GM12892 (cell line): ENCODE results near the gene OAF. TPM values are rescaled to one million over a fixed set of nuclear protein-coding genes. Genes with fewer than 3 reads are reported as not detected.

ENCODE experiments used
- DNase-seq: peaks from one replicate; pipeline ENCODE4 v3.0.0; 2011; ENCODE audit not compliant: insufficient read length
- FAIRE-seq: peaks from 2 replicates; lab custom pipeline; 2011; peaks lifted over from hg19 to GRCh38; lab: Jason Lieb, UNC
- POLR2A ChIP-seq: IDR thresholded peaks from 2 replicates; pipeline ENCODE4 v1.6.1; 2011; ENCODE audit warnings: low read depth, low read length, control low read depth
- POLR2AphosphoS5 ChIP-seq: IDR thresholded peaks from 2 replicates; pipeline ENCODE4 v1.6.1; 2011; ENCODE audit warnings: low read depth, low read length, control low read depth
- TAF1 ChIP-seq: IDR thresholded peaks from 2 replicates; pipeline ENCODE4 v1.6.1; 2011; ENCODE audit warnings: low read depth, mild to moderate bottlenecking, control low read depth, low read length, borderline replicate concordance
- polyA plus RNA-seq: library from polyadenylated mRNA; unstranded; fragments of >200 nt; gene quantifications from one replicate; pipeline ENCODE4 v1.2.1, GENCODE V29; 2012; ENCODE audit warnings: missing spikeins, inconsistent platforms; ENCODE audit not compliant: missing spikeins

OAF gene
- polyA plus RNA-seq: 0.61 TPM

DNA sequence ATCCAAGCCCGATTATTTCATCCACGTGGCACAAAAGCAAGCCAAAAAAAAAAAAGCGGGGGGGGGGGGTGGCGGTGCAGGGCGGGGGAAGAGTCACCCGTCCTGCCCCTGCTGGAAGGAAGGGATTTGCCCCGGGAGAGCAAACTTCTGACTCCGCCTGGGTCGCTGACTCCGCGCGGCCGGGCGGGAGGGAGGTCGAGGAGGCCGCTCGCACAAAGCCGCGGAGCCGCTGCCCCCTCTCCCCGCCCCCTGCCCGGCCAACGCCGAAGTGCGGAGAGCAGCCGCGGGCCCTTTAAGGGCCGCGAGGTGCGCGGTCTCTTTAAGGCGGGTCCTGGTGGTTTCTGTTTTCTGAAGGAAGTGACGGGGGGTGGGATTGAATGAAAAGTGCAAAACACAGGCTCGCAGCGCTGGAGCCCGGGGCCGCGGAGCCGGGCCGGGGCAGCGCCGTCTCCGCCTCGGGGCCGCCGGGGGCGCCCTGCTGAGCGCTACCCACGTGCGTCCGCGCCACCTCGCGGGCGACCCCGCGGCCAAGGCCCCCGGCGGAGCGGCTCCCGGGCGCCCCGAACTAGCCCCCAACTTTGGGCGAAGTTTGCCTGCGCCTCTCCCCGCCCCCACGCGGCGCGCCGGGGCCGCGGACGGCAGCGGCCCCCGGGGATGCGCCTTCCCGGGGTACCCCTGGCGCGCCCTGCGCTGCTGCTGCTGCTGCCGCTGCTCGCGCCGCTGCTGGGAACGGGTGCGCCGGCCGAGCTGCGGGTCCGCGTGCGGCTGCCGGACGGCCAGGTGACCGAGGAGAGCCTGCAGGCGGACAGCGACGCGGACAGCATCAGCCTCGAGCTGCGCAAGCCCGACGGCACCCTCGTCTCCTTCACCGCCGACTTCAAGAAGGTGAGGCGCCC is at the start of gene OAF:
OAF (plus strand) TSS at position 407 of the 896 bp plus-strand sequence; CDS start at position 655, 248 bp downstream.
- FAIRE-seq: peak; percentile 91
- DNase-seq: peak; percentile 77
- TF ChIP-seq POLR2AphosphoS5: no peak
- no peak for TF ChIP-seq TAF1
- TF ChIP-seq POLR2A: no peak

DNA sequence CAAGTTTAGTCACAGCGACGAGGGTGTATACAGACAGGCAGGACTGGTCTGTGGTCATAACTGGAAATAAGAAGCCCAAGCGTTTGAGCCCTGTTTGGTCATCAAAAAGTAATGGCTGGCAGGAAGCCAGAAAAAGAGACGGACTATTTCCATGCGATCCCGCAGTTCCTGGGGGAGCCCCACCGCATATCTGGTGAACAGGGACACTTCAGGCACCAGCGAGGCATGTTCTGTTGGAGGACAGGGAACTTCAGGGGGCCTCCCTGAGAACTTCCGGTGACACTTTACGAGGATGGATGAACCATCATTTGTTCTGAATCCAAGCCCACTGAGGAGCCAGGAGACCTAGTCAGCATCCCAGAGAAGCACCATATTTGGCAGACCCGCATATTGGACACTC is 43.2 kb upstream of the OAF start:
- DNase-seq: no peak
- no peak for TF ChIP-seq POLR2A
- no peak for TF ChIP-seq POLR2AphosphoS5
- no peak for TF ChIP-seq TAF1
- no peak for FAIRE-seq

DNA sequence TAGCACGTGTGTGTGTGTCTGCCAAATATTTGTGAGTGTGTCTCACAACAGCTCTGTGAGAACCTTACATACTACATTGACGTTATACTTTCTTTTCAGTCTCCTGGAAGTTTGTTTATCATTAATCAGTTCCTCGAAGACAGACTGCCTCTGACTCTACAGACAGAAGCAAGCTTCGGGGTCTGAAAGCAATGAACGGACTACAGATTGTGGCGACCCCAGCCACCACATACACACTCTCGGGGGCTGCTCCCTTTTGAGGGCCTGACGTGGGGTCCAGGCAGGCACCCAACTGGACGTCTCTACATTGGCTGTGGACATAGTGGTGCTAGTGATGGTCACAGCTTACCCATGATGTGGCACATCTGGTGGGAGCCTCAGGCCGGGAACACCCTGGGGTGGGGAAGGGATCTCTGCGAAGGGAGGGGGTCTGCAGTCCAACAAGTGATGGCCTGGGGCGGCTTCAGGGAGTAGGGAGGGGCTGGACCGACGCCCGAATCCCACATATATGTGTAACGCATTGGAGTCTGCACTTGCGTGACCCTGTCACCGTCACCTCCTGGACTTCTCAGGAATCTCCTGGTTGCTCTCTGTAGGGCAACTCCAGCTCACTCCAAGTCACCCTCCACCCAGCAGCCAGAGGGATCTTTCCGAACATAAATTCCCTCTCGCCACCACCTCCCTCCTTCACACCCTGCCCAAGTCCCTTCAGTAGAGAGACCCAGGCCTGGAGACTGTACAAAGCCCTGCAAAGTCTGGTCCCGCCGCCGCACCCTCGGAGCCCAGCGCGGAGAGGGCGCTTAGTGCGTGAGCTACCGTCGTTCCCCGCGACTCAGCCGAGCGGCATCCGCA is 42.5 kb upstream of the OAF start:
- no peak for FAIRE-seq

DNA sequence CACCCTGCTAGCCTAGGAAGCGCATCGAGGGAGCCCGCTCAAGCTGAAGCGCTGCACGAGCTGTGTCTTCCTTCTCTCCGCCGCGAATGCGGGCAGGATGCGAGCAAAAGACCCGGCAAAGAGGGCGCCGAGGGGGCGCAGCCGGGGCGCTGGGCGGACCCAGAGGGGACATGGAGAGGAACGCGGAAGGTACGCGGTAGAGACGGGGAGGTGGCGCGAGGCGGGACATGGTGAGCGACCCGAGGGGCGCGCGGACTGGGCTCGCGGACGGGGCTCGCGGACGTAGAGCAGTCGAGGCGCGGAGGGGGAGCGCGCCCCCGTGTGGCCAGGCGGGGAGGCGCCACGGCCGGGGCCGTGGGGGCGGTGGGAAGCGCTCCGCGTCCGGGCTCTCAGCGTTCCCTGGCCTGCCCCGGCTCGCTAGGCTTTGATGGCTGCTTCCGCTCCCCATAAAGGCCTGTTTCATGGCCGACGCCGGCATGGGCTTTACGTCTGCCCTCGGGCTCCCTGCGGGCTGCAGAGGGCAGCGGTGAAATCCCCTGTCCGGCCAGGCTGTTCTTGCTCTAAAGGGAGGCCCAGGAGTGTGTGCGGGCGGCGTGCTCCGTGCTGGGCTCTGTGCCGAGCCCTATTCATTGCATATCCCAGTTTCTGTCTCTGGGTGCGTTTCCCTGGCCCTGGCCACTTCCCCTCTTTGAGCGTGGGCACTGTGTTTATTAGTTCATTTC is 41.7 kb upstream of the OAF start:
- no peak for TF ChIP-seq TAF1
- TF ChIP-seq POLR2AphosphoS5: no peak
- no peak for TF ChIP-seq POLR2A
- DNase-seq (peak; percentile 49), FAIRE-seq (no peak)

More for the DNA sequence above, 42.5 kb upstream of the OAF start:
- TF ChIP-seq POLR2AphosphoS5 (no peak), POLR2A (no peak), TAF1 (no peak)
- DNase-seq: no peak

DNA sequence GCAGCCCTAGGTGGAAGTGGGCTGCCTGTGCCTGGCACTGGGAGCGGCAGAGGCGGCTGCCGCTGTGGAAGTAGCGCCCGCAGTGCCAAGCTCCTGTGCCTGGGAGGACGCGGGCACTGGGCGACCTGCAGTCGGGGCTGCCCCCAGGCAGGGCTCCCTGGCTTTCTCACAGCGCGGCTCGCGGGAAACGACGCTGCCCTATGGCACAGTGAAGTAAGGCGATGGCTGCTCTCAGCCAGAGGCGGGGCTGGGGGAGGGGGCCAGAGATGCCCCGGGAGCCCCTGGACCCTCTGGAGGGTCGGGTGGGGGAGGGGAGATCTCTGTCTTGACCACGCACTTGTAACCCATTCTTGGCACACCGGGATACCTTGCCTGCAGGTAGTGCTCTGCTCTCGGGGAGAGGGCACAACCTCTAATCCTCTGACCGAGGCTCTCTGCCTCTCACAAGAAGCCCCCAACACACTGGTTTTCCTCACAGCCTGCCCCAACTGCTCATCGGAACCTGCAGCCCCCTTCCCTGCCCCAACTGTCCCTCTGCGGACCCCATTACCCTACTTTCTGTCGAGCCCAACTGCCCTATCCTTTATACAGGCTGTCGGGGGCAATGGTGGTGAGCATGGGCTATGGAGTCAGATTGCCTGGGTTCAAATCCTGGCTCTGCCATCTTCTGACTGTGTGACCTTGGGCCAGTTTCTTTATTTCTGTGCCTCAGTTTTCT is 40.7 kb upstream of the OAF start:
- no peak for TF ChIP-seq POLR2AphosphoS5
- TF ChIP-seq POLR2A: no peak
- no peak for TF ChIP-seq TAF1
- FAIRE-seq: no peak
- no peak for DNase-seq

DNA sequence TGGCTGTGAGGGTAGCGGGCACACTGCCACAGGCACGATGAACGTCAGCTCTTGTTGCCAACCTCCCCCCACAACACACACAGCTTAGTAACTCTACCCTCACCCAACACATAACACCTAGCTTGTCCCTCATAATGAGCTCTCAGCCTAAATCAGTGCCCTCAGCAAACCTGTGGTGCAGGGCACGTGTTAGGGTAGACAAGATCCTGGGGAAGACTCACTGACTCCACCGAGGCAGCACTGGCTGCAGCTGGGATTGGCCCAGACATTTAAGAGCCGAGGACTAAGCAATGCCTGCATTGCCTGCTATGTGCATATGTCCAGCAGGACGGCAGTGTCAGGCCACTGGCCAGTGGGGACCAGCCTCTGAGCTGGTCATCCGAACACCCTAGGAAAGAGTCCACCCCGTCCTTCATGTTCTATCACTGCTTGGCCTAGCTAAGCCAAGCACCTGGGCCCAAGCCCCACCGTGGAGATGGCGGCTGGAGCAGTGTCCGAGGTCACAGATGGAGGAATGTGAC is 40.0 kb upstream of the OAF start:
- FAIRE-seq (no peak), DNase-seq (no peak)
- TF ChIP-seq TAF1 (no peak), POLR2AphosphoS5 (no peak), POLR2A (no peak)

DNA sequence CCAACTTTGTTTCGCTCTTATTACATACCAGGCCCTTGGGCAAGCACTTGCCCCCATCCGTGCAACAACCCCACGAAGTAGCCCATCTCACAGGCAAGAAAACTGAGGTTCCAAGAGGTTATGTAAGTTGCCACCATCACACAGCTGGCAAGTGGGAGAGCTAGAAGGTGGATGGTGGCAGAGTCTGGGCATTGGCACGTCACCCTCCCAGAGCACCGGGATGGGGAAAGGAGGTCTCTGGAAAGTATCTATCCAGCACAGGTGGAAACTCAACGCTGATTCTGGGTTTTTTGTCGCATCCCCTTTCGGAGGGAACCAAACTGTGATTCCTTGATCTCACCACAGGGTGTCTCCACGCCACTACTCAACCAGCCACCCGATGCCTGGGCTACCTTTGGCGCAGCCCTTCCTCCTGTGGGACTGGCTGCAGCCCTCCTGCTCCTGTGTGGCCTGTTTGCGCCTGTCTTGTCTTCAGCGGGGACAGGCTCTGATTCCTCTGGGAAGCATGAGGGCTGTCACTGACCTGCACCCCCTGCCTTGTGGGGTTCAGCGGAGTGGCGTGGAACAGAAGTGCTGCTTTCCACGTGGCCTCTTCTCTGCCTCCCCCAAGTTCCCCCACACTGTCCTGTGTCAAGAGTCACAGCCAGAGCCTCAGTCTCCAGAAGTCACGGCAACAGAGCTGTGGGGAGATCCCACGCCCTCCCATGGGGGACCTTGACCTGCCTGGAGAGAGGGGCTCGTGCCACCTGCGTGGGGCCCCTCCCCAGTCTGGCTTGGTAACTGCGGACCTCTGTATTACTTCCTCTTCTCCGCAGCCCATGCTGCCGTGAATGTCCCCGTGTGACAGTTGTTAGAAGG is 38.5 kb upstream of the OAF start:
- no peak for TF ChIP-seq POLR2AphosphoS5
- TF ChIP-seq POLR2A: no peak
- no peak for TF ChIP-seq TAF1
- FAIRE-seq (peak; percentile 97), DNase-seq (peak; percentile 60)

DNA sequence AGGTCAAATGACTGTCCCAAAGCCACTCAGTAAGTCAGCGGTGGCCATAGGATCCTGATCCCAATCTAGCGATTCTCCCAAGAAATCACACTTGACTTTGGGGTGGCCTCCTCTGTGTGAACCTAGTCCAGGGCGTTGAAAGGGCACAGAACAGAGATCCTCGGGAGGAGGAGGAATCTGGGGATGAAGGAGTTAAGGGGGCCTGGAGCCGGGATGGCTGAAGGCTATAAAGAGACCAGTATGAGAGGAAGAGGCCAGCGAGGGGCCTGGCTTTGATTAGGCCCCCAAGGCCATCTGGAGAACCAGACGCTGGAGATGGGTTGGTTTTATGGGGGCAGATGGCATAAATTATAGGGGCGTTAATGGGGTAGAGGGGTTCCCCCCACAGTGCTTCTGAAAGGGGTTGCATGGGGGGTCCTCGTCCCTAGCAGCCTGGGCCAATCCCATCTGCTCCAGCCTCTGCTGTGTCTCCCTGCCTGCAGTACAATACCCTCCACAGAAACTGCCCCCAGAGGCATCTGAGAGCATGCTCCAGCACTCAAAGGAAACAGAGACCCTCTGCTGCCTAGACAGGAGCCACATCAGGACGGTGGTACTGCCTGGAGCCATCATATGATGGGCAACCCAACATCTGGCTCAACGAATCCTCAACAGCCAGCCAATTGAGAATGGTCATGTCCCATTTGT is 37.7 kb upstream of the OAF start:
- DNase-seq (no peak), FAIRE-seq (no peak)
- TF ChIP-seq POLR2A (no peak), TAF1 (no peak), POLR2AphosphoS5 (no peak)

DNA sequence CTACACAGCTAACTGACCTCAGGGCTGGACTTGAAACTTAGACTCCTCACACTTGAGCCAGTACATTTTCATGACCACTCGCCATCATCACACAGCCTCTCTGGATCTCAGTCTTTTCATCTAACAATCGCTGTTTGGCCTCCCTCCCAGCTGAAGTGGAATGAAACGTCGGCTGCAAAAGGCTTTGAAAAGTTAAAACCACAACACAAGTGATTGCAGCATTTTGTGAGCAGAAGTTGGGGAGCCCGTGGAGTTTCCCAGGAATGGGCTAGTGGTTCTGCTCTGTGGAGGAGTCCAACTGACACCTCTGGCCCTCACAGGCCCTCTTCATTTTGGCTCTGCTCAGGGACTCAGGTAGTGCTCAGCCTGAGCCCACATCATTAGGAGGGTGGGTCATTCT is 37.0 kb upstream of the OAF start:
- DNase-seq: no peak
- no peak for FAIRE-seq
- TF ChIP-seq POLR2AphosphoS5: no peak
- no peak for TF ChIP-seq POLR2A
- no peak for TF ChIP-seq TAF1
